Activated CD4-positive, alpha-beta T cell treated with anti-CD3 and anti-CD28 coated beads, Interleukin-2, amount 50 U/mL, for 16 hours (primary cell): ENCODE measurements around the gene PAMR1.
"Not testable (repeated sequence)": the region's sequence is repeated elsewhere in the genome, so short reads cannot be mapped to it uniquely, and the experiment has no call there.

Experiments used
- DNase-seq: peaks from one replicate; pipeline ENCODE4 v3.0.0-alpha.2; 2020

Gene PAMR1

GRCh38 chr11:35525501-35526175 lies at the start of gene PAMR1:
Gene PAMR1 (minus strand): TSS chr11:35525616. CDS start chr11:35525585, 31 bp downstream.
- DNase-seq: no peak

- no peak for DNase-seq
These were observed 46.3 kb upstream of the PAMR1 start for GRCh38 chr11:35571696-35572095.

- DNase-seq: no peak
These were observed 42.5 kb upstream of the PAMR1 start for GRCh38 chr11:35567737-35568465.

GRCh38 chr11:35566885-35567284 lies 41.5 kb upstream of the PAMR1 start:
- DNase-seq: no peak

- DNase-seq: no peak
These were observed 40.8 kb upstream of the PAMR1 start for GRCh38 chr11:35566181-35566580.

GRCh38 chr11:35564245-35564595 lies 38.8 kb upstream of the PAMR1 start:
- no peak for DNase-seq

GRCh38 chr11:35563484-35564244 lies 38.2 kb upstream of the PAMR1 start:
- DNase-seq: no peak

GRCh38 chr11:35559949-35560348 lies 34.5 kb upstream of the PAMR1 start:
- DNase-seq: no peak

- DNase-seq: no peak
These were observed 33.1 kb upstream of the PAMR1 start for GRCh38 chr11:35558513-35558912.

- DNase-seq: no peak
These were observed 30.1 kb upstream of the PAMR1 start for GRCh38 chr11:35555488-35555887.

GRCh38 chr11:35554491-35555437 lies 29.3 kb upstream of the PAMR1 start:
- DNase-seq: no peak

GRCh38 chr11:35553831-35554230 lies 28.4 kb upstream of the PAMR1 start:
- no peak for DNase-seq

GRCh38 chr11:35553021-35553420 lies 27.6 kb upstream of the PAMR1 start:
- no peak for DNase-seq

GRCh38 chr11:35552616-35553015 lies 27.2 kb upstream of the PAMR1 start:
- no peak for DNase-seq

GRCh38 chr11:35550374-35551036 lies 25.1 kb upstream of the PAMR1 start:
- DNase-seq: no peak

GRCh38 chr11:35549787-35550186 lies 24.4 kb upstream of the PAMR1 start:
- DNase-seq: no peak

- no peak for DNase-seq
These were observed 23.6 kb upstream of the PAMR1 start for GRCh38 chr11:35548925-35549561.

- DNase-seq: not testable (repeated sequence)
These were observed 22.6 kb upstream of the PAMR1 start for GRCh38 chr11:35547995-35548394.

GRCh38 chr11:35546317-35546716 lies 20.9 kb upstream of the PAMR1 start:
- DNase-seq: no peak

GRCh38 chr11:35545391-35546003 lies 20.1 kb upstream of the PAMR1 start:
- DNase-seq: no peak

GRCh38 chr11:35543481-35543880 lies 18.1 kb upstream of the PAMR1 start:
- no peak for DNase-seq
